GM21717 (cell line): ENCODE results near the gene BST2.
"Not testable (repeated sequence)": the region's sequence is repeated elsewhere in the genome, so short reads cannot be mapped to it uniquely, and the experiment has no call there.

Source experiments
- ATAC-seq: cut with Tn5 transposase; IDR thresholded peaks from one replicate; pipeline ENCODE4 v1.9.1; 2021; ENCODE audit warnings: mild to moderate bottlenecking, moderate library complexity; ENCODE audit not compliant: unreplicated experiment

BST2 gene

DNA sequence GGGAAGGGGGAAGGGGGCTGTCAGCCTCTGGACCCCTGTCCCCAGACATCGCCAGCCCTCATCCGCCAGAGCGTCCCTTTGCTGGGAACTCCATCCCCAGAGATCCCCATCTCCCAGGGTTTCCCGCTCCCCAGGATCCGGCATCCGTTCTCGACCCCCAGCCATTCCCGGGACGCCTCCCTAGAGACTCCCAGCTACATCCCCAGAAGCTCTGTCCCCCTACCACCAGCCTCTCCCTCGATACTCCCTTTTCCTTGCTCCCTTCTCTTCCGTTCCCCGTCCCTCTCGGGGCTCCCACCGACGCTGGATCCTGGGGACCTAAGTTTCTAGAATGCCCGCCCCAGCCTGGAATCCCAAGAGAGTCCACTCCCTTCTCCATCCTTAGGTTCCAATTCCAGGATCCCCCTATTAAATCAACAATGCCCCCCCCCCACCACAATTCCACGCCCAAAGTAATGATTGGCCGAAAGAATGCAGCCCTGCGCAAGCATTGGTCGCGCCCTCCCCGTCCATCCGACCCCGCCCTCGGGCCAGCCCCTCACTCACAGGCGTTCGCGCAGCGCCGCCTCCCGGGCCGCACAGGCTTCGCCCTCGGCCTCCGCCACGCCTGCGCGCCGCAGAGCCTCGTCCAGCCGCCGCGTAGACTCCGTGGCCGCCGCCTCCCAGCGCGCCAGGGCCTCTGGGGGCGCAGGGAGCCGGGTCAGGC, 14.6 kb downstream of the BST2 start:
- ATAC-seq: peak; percentile 78

DNA sequence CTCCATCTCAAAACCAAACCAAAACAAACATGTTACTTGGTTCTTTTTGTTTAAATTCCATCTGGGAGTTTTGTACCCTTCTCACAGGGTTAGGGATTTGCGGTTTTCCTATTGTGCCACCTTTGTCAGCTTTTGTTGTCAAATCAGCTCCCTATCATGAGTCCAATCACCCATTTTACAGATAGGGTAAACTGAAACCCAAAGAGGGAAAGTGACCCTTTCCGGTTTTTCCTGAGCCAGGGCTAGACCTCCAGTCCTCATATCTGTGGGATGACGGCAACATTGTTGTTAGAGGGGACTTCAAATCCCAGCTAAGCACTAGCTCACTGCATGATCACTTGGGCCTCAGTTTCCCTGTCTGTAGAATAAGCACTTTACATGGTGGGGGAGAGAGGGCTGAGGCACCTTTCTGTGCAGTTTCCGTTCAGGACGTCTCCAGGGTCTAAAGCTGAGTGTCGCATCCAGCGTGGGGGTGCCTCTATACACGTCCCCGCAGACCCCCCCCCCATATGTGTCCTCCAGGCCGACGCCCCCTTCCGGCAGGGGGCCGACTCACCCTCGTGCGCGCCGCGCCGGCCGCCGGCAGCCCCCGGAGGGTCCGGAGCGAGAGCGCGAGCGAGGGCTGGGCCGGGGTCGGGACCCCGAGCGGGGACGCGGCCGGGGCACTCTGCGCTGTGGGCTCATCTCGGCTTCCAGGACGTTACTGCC, 15.3 kb downstream of the BST2 start:
- no peak for ATAC-seq

DNA sequence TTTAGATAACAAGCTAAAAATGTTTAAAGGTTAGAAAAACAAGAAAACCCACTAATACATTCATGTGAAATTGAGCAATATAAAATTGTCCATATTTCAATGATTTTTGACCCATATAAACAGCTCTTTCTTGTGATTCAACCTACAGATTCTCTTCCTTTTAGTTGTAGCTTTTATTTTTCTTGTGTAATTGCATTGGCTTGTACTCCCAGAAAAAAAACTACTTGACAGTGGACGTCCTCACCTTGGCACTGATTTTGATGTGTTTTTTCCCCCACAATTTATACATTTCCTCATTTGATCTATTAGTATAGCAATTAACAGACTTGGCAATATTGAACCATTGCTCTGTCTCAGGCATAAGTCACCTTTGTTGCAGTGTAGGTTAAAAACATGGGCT, 16.1 kb downstream of the BST2 start:
- no peak for ATAC-seq

DNA sequence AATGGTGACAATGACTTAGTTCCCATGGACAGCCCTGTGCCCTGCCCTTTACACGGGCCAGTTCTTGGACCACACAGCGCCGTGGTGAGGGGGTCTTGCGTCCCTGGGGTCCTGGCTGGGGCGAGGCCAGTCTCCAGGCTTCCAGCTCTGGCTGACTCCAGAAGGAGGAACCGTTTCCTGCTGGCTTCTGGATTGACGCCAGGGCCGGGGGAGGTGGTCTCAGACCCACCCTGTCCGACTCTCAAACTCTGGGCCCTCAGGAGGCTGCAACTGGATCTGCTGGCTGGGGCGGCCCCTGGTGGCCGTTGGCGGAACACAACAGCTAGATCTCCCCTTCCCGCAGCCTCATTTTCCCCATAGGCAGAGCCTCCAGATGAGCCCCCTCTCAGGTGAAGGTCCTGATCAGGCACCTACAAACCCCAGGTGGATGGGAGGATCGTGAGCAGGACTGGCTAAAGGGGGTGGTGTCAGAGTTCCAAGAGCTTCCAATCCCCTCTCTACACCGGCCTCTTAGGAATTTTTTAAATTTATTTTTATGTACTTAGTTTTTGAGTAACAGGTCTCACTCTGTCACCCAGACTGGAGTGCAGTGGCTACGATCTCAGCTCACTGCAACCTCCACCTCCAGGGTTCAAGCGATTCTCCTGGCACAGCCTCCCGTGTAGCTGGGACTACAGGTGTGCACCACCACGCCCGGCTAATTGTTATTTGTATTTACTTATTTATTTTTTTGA, 19.4 kb downstream of the BST2 start:
- ATAC-seq: no peak

DNA sequence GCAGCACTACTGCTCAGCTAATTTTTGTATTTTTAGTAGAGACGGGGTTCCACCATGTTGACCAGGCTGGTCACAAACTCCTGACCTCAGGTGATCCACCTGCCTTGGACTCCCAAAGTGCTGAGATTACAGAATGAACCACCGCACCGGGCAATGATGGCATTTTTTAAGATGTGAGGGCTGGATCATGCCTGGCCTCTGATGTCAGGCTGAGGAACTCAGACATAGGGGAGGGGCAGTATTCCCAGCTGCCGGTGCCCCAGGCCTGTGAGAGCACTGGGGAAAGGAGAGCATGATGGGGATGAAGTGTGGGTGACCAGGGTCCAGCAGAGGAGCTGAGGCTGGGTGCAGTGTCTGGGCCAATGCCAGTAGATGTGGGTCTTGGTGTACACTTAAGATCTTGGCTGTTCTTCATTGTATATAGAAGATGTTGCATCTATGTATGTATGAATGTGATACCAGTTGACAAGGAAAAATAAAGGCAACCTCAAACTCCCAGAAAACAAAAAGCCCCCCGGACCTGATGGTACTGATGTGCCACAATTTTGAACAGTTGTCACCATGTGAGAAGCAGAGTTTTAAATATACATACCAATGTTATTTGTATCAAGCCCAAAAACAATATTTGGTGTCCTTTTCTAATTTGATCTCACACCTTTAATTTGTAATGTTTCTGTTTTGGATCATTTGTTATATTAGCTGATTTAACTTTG, 24.8 kb downstream of the BST2 start:
- no peak for ATAC-seq

DNA sequence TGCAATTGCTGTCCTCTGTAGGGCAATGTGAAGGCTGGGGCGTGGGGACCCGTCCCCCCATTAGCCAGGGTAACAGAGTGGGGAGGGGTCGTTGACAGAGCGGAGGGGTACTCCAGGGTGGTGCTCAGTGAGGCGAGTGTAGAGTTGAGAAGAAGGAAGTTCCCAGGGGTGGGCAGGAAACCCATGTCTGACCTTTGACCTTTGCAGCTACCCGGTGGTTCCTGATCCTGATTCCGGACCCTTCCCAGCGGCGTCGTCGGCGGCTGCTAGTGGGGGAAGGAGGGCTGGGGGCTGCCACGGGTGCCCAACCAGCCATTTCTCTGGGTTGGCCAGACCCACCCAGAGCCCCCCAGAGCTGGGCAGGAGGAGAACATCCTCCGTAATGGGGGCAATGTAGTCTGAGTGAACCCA, 26.2 kb downstream of the BST2 start:
- ATAC-seq: no peak

DNA sequence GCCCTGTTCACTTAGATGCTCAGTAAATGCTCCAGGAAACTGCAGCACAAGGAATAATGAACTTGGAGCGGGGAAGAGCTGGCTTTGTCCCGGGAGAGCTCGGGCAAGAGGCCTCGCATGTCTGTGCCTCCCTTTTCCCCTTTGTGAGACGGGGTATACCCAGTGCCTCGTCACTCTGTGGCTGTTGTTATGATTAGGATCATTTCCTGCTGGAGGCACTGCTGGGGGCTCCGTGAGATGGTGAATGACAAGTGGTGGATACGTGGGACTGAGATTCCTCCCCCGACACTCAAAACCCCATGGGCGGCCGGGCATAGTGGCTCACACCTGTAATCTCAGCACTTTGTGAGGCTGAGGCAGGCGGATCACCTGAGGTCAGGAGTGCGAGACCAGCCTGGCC, 27.2 kb downstream of the BST2 start:
- no peak for ATAC-seq

DNA sequence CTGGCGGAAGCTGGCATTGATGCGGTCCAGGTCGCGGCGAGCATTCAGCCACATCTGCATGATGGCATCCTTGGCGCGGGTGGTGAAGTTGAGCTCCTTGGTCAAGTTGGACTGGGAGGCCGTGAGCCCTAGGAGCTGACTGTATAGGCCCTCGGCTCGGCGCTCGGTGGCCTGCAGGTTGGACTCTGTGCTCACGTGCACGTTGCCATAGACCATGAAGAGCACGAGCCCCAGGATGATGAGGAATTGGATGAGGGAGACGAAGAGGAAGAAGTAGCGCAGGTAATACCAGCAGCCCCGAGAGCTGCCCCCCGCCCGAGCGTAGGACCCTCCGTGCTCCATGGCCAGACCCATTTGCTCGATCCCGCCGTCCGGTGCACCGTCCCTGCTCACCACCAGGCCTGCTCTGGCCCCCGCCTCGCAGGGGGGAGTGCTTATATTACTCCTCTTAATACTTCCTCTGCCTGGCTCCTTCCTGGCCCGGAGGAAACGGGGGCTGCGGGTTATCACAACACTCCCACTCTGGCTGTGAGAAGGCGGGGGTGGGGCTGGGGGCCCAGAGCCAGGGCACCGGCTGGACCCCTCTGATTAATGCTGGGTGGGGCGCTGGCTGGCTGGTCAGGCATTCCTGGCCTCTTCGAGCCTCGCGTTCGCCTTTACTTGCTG, 28.4 kb downstream of the BST2 start, which contains the start of gene PLVAP:
TSS of gene PLVAP (minus strand) at position 408 of the 666 bp plus-strand sequence. CDS start at position 354, 54 bp downstream.
- no peak for ATAC-seq

DNA sequence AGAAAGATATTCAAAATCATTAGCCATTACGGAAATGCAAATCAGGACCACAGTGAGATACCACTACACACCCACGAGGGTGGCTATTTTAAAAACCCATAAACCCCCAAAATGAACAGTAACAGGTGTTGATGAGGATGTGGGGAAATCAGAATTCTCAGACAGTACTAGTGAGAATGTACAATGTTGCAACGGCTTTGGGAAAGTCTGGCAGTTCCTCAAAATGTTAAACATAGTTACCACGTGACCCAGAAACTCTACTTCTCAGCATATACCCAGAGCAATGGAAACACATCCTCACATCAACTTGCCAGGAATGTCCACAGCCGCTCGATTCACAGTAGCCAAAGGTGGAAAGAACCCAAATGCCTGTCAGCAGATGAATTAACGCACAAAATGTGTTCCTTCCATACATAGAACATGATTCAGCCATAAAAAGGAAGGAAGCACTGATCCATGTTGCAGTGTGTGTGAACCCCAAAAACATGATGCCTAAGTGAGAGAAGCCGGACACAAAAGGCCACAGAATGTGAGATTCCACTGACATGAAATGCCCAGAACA, 35.3 kb downstream of the BST2 start:
- peak; percentile 71 for ATAC-seq

DNA sequence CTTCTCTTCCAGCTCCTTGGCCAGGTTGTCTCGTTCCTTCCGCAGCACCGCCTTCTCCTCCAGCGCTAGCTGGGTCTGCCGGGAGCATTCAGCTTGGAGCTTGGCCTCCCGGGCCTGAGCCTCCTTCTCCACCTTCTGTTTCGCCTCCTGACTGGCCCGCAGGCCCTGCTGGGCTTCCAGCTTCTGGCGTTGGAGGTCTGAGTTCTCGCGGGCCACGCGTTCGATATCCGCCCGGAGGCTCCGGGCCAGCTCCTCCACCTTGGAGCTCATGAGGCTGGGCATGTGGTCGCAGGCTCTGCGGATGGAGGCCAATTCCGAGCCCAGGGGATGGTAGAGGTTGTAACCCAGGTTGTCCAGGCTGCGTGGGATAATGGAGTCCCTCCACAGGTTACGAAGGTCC, 40.1 kb downstream of the BST2 start:
- ATAC-seq: no peak

DNA sequence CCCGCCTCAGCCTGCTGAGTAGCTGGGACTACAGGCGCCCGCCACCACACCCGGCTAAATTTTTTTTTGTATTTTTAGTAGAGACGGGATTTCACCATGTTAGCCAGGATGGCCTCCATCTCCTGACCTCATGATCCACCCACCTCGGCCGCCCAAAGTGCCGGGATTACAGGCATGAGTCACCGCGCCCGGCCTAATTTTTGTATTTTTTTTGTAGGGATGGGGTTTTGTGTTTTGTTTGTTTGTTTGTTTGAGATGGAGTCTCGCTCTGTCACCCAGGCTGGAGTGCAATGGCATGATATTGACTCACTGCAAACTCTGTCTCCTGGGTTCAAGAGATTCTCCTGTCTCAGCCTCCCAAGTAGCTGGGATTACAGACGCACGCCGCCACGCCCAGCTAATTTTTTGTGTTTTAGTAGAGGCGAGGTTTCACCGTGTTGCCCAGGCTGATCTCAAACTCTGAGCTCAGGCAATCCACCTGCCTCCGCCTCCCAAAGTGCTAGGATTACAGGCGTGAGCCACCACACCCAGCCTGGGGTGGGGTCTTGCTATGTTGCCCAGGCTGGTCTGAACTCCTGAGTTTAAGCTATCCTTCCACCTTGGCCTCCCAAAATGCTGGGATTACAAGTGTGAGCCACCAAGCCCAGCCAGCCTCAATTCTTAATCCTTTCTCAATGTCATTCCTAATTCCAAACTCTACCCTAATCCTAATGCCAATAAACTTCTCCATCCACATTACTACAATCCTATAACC, 41.4 kb downstream of the BST2 start:
- not testable (repeated sequence) for ATAC-seq

DNA sequence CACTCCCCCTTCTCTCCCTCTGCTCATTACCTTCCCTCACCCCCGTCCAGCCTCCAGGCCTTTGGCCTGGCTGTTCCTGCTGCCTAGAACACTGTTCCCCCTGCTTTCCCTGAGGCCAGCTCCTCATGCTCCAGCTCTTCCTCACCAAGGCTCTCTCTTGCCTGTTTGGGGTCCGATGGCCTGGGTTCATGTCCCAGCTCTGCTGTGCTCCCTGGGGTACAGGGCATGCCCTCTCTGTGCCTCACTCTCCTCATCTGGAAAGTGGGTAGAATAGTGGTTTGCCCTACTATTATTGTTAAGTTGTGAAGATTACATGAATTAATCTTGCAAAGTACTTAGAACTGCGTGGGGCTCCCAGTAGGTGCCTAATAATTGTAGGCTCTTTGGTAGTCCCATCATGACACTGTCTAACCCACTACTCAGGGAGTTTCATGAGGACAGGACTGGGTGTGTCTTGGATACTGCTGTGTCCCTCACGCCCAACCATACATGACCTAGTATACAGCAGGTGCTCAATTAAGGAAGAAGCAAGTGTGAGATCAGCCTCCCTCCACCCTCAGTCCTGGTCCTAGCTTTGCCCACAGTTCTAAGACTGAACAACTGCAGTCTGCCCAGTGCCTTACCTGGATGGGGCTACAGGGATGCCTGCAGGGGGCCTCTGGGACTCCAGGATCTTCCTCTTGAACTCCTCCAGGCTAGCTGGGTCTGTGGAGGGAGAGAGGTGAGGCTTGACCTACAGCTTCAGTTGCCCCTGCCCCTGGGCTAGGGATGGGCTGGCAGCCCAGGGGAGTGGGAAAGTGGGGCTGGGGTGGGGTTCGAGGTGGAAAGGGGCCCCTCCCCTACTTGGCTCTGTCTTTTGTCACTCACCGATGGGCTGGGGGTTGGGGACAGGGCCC, 45.3 kb downstream of the BST2 start:
- no peak for ATAC-seq

DNA sequence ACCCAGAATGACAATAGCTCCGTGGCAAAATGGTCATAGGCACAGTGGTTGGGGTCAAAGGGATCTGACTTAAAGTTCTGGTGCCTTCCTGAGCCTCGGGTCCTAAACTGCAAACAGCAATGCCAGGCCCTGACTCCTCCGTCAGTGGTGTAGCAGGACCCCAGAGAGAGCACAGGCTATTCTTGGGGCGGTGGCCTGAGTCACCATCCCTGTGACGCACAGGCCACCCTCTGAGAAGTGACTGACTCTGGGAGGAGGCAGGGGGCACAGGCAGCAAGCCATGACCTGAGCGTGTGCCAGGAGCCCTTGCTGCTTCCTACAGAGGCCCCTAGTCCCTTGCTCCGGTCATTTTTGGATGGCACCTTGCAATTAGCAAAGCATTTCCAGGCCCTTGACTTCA, 47.0 kb downstream of the BST2 start:
- no peak for ATAC-seq

DNA sequence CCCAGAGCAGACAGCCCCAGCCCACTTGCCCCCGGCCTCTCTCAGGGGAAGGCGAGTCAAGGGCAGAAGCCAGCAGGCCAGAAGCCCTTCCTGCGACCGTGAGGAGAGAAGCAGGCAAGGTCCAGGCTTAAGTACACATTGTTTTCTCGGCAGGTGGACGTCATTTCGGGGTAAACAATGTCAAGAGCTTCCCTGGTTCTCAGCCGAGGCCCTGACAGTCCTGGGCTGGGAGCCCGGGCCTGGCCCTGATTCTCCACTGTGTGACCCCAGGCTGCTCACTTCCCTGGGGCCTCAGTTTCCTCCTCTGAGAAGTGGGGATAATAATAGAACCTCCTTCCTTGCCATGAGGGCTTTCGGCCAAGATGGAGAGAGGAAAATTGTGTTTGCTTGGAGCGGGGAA, 47.7 kb downstream of the BST2 start:
- ATAC-seq: no peak

DNA sequence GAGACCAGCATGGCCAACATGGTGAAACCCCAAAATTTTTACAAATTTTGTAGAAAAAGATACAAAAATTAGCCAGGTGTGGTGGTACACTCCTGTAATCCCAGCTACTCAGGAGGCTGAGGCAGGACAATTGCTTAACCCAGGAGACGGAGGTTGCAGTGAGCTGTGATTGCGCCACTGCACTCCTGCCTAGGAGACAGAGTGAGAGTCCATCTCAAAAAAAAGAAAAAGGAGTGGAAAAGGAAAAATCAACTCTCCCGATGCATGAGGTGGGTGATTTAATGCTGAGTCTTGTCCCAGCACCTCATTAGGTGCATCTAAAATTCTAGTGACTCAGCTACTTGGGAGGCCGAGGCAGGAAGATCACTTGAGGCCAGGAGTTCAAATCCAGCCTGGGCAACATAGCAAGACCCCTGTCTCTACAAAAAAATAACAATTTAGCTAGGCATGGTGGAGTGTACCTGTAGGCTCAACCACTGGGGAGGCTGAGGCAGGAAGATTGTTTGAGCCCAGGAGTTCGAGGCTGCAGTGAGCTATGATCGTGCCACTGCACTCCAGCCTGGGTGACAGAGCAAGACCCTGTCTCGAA, 48.3 kb downstream of the BST2 start:
- no peak for ATAC-seq

DNA sequence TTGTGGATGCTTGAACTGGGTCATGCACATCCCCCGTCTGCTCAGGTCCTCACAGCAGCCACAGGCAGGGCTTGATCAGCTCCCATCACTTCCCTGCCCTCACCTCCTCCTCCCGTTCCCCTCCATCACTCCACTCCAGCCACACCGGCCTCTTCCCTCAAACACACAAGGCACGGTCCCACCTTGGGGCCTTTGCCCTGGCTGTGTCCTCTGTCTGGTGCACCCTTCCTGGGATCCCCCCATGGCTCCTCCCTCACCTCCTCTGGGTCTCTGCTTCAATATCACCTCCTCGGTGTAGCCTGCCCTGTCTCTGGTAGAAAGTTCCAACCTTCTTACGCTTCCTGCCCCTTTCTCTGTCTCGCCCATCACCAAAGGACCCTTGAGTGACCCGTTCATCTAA, 52.0 kb downstream of the BST2 start:
- no peak for ATAC-seq
